Colonic mucosa (tissue), 4 donors: Measurements from ENCODE around the gene AP1S1. TPM values are rescaled to one million over a fixed set of nuclear protein-coding genes. Genes with fewer than 3 reads are reported as not detected.
A peak's percentile ranks its signal among the peaks of the same experiment; 100 is the strongest.
"Not testable (repeated sequence)": the region's sequence is repeated elsewhere in the genome, so short reads cannot be mapped to it uniquely, and the experiment has no call there.

ENCODE experiments used
- DNase-seq: peaks from one replicate; pipeline ENCODE4 v3.0.0-alpha.2; 2020
- H3K27ac ChIP-seq: fragments of 200-600 bp; one replicate; pipeline ENCODE4 v1.8.0; 2021
- H3K27me3 ChIP-seq: fragments of 200-600 bp; one replicate; pipeline ENCODE4 v1.8.0; 2021
- H3K36me3 ChIP-seq: fragments of 200-600 bp; one replicate; pipeline ENCODE4 v1.8.0; 2021
- H3K4me1 ChIP-seq: fragments of 200-600 bp; one replicate; pipeline ENCODE4 v1.8.0; 2021; ENCODE audit warnings: mild to moderate bottlenecking
- H3K4me3 ChIP-seq: fragments of 200-600 bp; one replicate; pipeline ENCODE4 v1.8.0; 2021
- H3K9ac ChIP-seq, 2 donors: one replicate each; pipeline ENCODE4 v1.7.0; 2013; ENCODE audit warnings: control low read depth in 2 of 2, low read depth in 2 of 2, low read length in 2 of 2
- H3K9me3 ChIP-seq: fragments of 200-600 bp; one replicate; pipeline ENCODE4 v1.8.0; 2021
- CTCF ChIP-seq: fragments of 200-600 bp; IDR thresholded peaks from one replicate; pipeline ENCODE4 v1.8.0; 2022; ENCODE audit warnings: antibody characterized with exemption, mild to moderate bottlenecking
- intact Hi-C: fragments of 100-400 bp; cut with DNase I; formaldehyde crosslinking; loops from one replicate; pipeline ENCODE4 v1.14.1; 2022
- total RNA-seq, 2 donors: library from RNA; stranded (reverse); fragmentation: NEBNext Ultra II Directional in 1 of 2; extraction: Animal tissue kit (Norgen Biotek cat#: 25700) in 1 of 2; gene quantifications; one replicate each; pipeline ENCODE4 v1.2.1, GENCODE V29; 2021
- donor health status: healthy.
- donor health status: DM: no; HTN: no; CAD: no.
- donor health status: DM: no; HTN: no; CAD: no.

AP1S1 gene
- total RNA-seq, 2 donors from 2014 or later: 111 to 127 TPM

- no peak for TF ChIP-seq CTCF
- DNase-seq: no peak
- Histone ChIP-seq H3K9ac (peak overlapping the region in 1 of 2 donors; percentile 35), H3K36me3 (no peaks in the 10 kb centered on the region), H3K9me3 (no peaks in the 10 kb centered on the region), H3K4me1 (no peaks in the 10 kb centered on the region), H3K27me3 (peaks cover 8% of the 10 kb centered on the region), H3K4me3 (no peak overlapping the region), H3K27ac (no peak overlapping the region)
- intact Hi-C loops: no loop called here
Measured at GRCh38 chr7:101202603-101202918, 48.3 kb downstream of the AP1S1 start.

GRCh38 chr7:101203740-101204738, 49.8 kb downstream of the AP1S1 start:
- H3K27me3 ChIP-seq, H3K9me3 ChIP-seq, intact Hi-C loops, DNase-seq, H3K36me3 ChIP-seq, H3K27ac ChIP-seq, H3K9ac ChIP-seq, H3K4me1 ChIP-seq, H3K4me3 ChIP-seq: not testable (repeated sequence)

GRCh38 chr7:101205901-101206664, 51.8 kb downstream of the AP1S1 start:
- Histone ChIP-seq H3K27ac (no peak overlapping the region), H3K4me1 (no peaks in the 10 kb centered on the region), H3K4me3 (no peak overlapping the region), H3K9ac (no peak overlapping the region), H3K9me3 (no peaks in the 10 kb centered on the region), H3K27me3 (peaks cover 8% of the 10 kb centered on the region), H3K36me3 (no peaks in the 10 kb centered on the region)
- TF ChIP-seq CTCF: no peak
- no peak for DNase-seq
- intact Hi-C loops: no loop called here

- TF ChIP-seq CTCF: no peak
- Histone ChIP-seq H3K27ac (no peak overlapping the region), H3K9ac (no peak overlapping the region), H3K4me1 (no peaks in the 10 kb centered on the region), H3K27me3 (peaks cover 6% of the 10 kb centered on the region), H3K4me3 (no peak overlapping the region), H3K9me3 (no peaks in the 10 kb centered on the region), H3K36me3 (no peaks in the 10 kb centered on the region)
- DNase-seq: no peak
- intact Hi-C loops: no loop called here
Measured at GRCh38 chr7:101206665-101207042, 52.4 kb downstream of the AP1S1 start.

- intact Hi-C loops: no loop called here
- DNase-seq: no peak
- Histone ChIP-seq H3K4me1 (no peaks in the 10 kb centered on the region), H3K36me3 (no peaks in the 10 kb centered on the region), H3K9me3 (no peaks in the 10 kb centered on the region), H3K4me3 (no peak overlapping the region), H3K27ac (no peak overlapping the region), H3K9ac (no peak overlapping the region), H3K27me3 (no peaks in the 10 kb centered on the region)
- TF ChIP-seq CTCF: no peak
Measured at GRCh38 chr7:101207459-101207858, 53.2 kb downstream of the AP1S1 start.

- no peak overlapping the region for H3K27ac ChIP-seq
- H3K4me3 ChIP-seq: no peak overlapping the region
- no peaks in the 10 kb centered on the region for H3K4me1 ChIP-seq
- no peaks in the 10 kb centered on the region for H3K36me3 ChIP-seq
- no peak overlapping the region for H3K9ac ChIP-seq
- intact Hi-C loops: no loop called here
- no peaks in the 10 kb centered on the region for H3K9me3 ChIP-seq
- no peak for TF ChIP-seq CTCF
- DNase-seq: no peak
- H3K27me3 ChIP-seq: no peaks in the 10 kb centered on the region
Measured at GRCh38 chr7:101208794-101209193, 54.5 kb downstream of the AP1S1 start.
